Chondrocyte (in vitro differentiated cells): Measurements from ENCODE around the gene GNPAT. TPM values are rescaled to one million over a fixed set of nuclear protein-coding genes. Genes with fewer than 3 reads are reported as not detected.

Experiments
- DNase-seq: peaks from one replicate; pipeline ENCODE4 v3.0.0; 2021; ENCODE audit warnings: mixed read lengths, low spot score
- H3K27ac Mint-ChIP-seq: one replicate; pipeline ENCODE4 v1.8.0; 2021; ENCODE audit warnings: mild to moderate bottlenecking, moderate library complexity, mixed read lengths; ENCODE audit not compliant: unreplicated experiment
- H3K27me3 Mint-ChIP-seq: 2 replicates; pipeline ENCODE4 v1.8.0; 2021; ENCODE audit warnings: low read depth, mixed read lengths
- H3K36me3 Mint-ChIP-seq: 2 replicates; pipeline ENCODE4 v1.8.0; 2021; ENCODE audit warnings: low read depth, mixed read lengths
- H3K4me1 Mint-ChIP-seq: 2 replicates; pipeline ENCODE4 v1.8.0; 2021; ENCODE audit warnings: low read depth, mild to moderate bottlenecking, mixed read lengths
- H3K4me3 Mint-ChIP-seq: one replicate; pipeline ENCODE4 v1.8.0; 2021; ENCODE audit warnings: mild to moderate bottlenecking, moderate library complexity, mixed read lengths; ENCODE audit not compliant: unreplicated experiment
- H3K9me3 Mint-ChIP-seq: 2 replicates; pipeline ENCODE4 v1.8.0; 2021; ENCODE audit warnings: low read depth, mixed read lengths
- total RNA-seq: library from RNA; stranded (reverse); gene quantifications from 3 replicates; pipeline ENCODE4 v1.2.1, GENCODE V29; 2021
- TF ChIP-seq, protein P1 (sequence below): fragments of 200-600 bp; sonication (generic); IDR thresholded peaks from 2 replicates; pipeline ENCODE4 v1.5.0; 2021; ENCODE audit warnings: antibody characterized with exemption, mild to moderate bottlenecking, moderate library complexity

Gene GNPAT
- total RNA-seq, 1 donor from 2014 or later, result 37.9 TPM

- TF ChIP-seq, protein P1, sequence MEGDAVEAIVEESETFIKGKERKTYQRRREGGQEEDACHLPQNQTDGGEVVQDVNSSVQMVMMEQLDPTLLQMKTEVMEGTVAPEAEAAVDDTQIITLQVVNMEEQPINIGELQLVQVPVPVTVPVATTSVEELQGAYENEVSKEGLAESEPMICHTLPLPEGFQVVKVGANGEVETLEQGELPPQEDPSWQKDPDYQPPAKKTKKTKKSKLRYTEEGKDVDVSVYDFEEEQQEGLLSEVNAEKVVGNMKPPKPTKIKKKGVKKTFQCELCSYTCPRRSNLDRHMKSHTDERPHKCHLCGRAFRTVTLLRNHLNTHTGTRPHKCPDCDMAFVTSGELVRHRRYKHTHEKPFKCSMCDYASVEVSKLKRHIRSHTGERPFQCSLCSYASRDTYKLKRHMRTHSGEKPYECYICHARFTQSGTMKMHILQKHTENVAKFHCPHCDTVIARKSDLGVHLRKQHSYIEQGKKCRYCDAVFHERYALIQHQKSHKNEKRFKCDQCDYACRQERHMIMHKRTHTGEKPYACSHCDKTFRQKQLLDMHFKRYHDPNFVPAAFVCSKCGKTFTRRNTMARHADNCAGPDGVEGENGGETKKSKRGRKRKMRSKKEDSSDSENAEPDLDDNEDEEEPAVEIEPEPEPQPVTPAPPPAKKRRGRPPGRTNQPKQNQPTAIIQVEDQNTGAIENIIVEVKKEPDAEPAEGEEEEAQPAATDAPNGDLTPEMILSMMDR, result no peak
- DNase-seq, result no peak
- no peak overlapping the region for H3K27ac Mint-ChIP-seq
- H3K4me1 Mint-ChIP-seq, result no peaks in the 10 kb centered on the region
- H3K36me3 Mint-ChIP-seq, result no peaks in the 10 kb centered on the region
- H3K27me3 Mint-ChIP-seq, result no peaks in the 10 kb centered on the region
- H3K9me3 Mint-ChIP-seq, result no peaks in the 10 kb centered on the region
- H3K4me3 Mint-ChIP-seq, result no peak overlapping the region
Observed at GRCh38 chr1:231313661-231314060, 72.6 kb downstream of the GNPAT start.

DNA sequence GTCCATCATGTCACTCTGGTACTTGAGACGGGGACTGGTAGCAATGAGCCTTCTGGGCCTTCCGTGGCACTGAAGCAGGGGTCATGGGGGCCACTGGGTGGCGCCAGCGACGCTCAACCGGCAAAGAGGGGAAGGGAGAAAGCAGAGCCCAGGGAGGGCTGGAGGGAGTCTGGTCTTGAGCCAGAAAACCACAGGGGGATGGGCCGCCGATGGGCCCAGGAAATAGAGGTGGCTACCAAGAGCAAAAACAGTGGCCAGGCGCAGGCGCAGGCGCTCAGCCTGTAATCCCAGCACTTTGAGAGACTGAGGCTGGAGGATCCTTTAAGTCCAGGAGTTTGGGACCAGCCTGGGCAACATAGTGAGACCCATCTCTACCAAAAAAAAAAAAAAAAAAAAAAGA, 74.9 kb downstream of the GNPAT start:
- Mint-ChIP-seq H3K9me3 (no peaks in the 10 kb centered on the region), H3K27ac (no peak overlapping the region), H3K4me3 (no peak overlapping the region), H3K36me3 (no peaks in the 10 kb centered on the region), H3K27me3 (no peaks in the 10 kb centered on the region), H3K4me1 (no peaks in the 10 kb centered on the region)
- TF ChIP-seq, protein P1, result peak; percentile 65
- no peak for DNase-seq

GRCh38 chr1:231317306-231318014, 76.4 kb downstream of the GNPAT start:
- Mint-ChIP-seq H3K27me3 (no peaks in the 10 kb centered on the region), H3K4me1 (no peaks in the 10 kb centered on the region), H3K27ac (no peak overlapping the region), H3K4me3 (no peak overlapping the region), H3K36me3 (no peaks in the 10 kb centered on the region), H3K9me3 (no peaks in the 10 kb centered on the region)
- TF ChIP-seq, protein P1, result no peak
- DNase-seq, result no peak

- no peaks in the 10 kb centered on the region for H3K9me3 Mint-ChIP-seq
- H3K27me3 Mint-ChIP-seq, result no peaks in the 10 kb centered on the region
- TF ChIP-seq, protein P1, result no peak
- no peak for DNase-seq
- no peak overlapping the region for H3K4me3 Mint-ChIP-seq
- H3K27ac Mint-ChIP-seq, result no peak overlapping the region
- no peaks in the 10 kb centered on the region for H3K4me1 Mint-ChIP-seq
- no peaks in the 10 kb centered on the region for H3K36me3 Mint-ChIP-seq
Observed at GRCh38 chr1:231318015-231318355, 77.0 kb downstream of the GNPAT start.

- H3K27me3 Mint-ChIP-seq, result no peaks in the 10 kb centered on the region
- TF ChIP-seq, protein P1, result no peak
- H3K9me3 Mint-ChIP-seq, result no peaks in the 10 kb centered on the region
- no peak for DNase-seq
- H3K27ac Mint-ChIP-seq, result no peak overlapping the region
- H3K4me3 Mint-ChIP-seq, result no peak overlapping the region
- H3K4me1 Mint-ChIP-seq, result no peaks in the 10 kb centered on the region
- no peaks in the 10 kb centered on the region for H3K36me3 Mint-ChIP-seq
Observed at GRCh38 chr1:231318568-231318967, 77.6 kb downstream of the GNPAT start.
